DOHH2 (cell line): ENCODE data around the gene ARHGAP8.
"Not testable (repeated sequence)": the region's sequence is repeated elsewhere in the genome, so short reads cannot be mapped to it uniquely, and the experiment has no call there.

Experiments
- CTCF ChIP-seq: fragments of 200-600 bp; sonication (generic); IDR thresholded peaks from one replicate; pipeline ENCODE4 v1.5.1; 2014; ENCODE audit warnings: antibody characterized with exemption, mild to moderate bottlenecking, low read depth, low read length; ENCODE audit not compliant: poor library complexity, severe bottlenecking
- EZH2phosphoT487 ChIP-seq: fragments of 200-600 bp; sonication (generic); IDR thresholded peaks from 2 replicates; pipeline ENCODE4 v1.6.1; 2017; ENCODE audit warnings: borderline replicate concordance, mild to moderate bottlenecking, antibody characterized with exemption, low read length, moderate library complexity, mixed read lengths

- TF ChIP-seq CTCF, EZH2phosphoT487: not testable (repeated sequence)
Observed at GRCh38 chr22:44904492-44905152, 152.2 kb downstream of the ARHGAP8 start.
